AG09309 (cell line): ENCODE data around the gene CLCN4.

Source experiments
- DNase-seq: peaks from one replicate; pipeline ENCODE4 v3.0.0-alpha.2; 2010; ENCODE audit warnings: low read depth
- H3K4me3 ChIP-seq: 2 replicates; pipeline ENCODE4 v1.5.1; 2011; ENCODE audit warnings: mild to moderate bottlenecking, low read depth, low read length, moderate library complexity; ENCODE audit not compliant: control insufficient read depth
- CTCF ChIP-seq: IDR thresholded peaks from 2 replicates; pipeline ENCODE4 v1.5.1; 2011; ENCODE audit warnings: mild to moderate bottlenecking, low read depth, low read length, inconsistent platforms; ENCODE audit not compliant: insufficient read depth, control insufficient read depth; ENCODE audit errors: missing control alignments

The CLCN4 gene

GRCh38 chrX:10278716-10279115, 121.9 kb downstream of the CLCN4 start:
- no peak for TF ChIP-seq CTCF
- DNase-seq, result no peak
- H3K4me3 ChIP-seq, result no peak overlapping the region

- no peak for TF ChIP-seq CTCF
- no peak for DNase-seq
- H3K4me3 ChIP-seq, result no peak overlapping the region
These were observed 123.3 kb downstream of the CLCN4 start for GRCh38 chrX:10280071-10280470.

- DNase-seq, result no peak
- TF ChIP-seq CTCF, result no peak
- H3K4me3 ChIP-seq, result no peak overlapping the region
These were observed 125.7 kb downstream of the CLCN4 start for GRCh38 chrX:10282490-10282889.

GRCh38 chrX:10286195-10286594, 129.4 kb downstream of the CLCN4 start:
- no peak for DNase-seq
- H3K4me3 ChIP-seq, result no peak overlapping the region
- no peak for TF ChIP-seq CTCF
